ENCODE measurements around the gene MATCAP1. TPM values are rescaled to one million over a fixed set of nuclear protein-coding genes. Genes with fewer than 3 reads are reported as not detected.

Gene MATCAP1
- total RNA-seq, 1 experiment from 2014 or later = 40.8 TPM

DNA sequence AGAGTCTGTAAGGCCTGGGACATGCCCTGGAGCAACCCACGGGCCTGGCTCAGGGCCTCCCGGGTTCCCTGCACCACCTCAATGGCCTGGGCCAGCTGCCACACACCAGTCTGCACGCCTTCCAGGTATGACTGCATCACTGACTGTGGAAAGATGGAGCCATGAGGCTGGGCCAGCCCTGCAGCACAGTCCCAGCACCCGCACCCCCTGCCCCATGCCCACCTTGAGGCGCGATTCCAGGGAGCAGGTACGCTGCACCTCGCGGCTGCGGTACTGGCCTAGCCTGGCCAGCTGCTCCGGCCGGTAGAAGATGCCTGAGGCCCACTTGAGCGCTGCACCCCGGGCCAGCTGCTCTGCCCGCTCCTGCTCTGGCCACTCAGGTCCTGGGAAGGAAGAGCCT lies 5.0 kb upstream of the MATCAP1 start (continued):
- TF ChIP-seq, protein P1, sequence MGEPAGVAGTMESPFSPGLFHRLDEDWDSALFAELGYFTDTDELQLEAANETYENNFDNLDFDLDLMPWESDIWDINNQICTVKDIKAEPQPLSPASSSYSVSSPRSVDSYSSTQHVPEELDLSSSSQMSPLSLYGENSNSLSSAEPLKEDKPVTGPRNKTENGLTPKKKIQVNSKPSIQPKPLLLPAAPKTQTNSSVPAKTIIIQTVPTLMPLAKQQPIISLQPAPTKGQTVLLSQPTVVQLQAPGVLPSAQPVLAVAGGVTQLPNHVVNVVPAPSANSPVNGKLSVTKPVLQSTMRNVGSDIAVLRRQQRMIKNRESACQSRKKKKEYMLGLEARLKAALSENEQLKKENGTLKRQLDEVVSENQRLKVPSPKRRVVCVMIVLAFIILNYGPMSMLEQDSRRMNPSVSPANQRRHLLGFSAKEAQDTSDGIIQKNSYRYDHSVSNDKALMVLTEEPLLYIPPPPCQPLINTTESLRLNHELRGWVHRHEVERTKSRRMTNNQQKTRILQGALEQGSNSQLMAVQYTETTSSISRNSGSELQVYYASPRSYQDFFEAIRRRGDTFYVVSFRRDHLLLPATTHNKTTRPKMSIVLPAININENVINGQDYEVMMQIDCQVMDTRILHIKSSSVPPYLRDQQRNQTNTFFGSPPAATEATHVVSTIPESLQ (CRISPR knock-in tag; IDR thresholded peaks at IDR 0.05) = no peak
- TF ChIP-seq, protein P2, sequence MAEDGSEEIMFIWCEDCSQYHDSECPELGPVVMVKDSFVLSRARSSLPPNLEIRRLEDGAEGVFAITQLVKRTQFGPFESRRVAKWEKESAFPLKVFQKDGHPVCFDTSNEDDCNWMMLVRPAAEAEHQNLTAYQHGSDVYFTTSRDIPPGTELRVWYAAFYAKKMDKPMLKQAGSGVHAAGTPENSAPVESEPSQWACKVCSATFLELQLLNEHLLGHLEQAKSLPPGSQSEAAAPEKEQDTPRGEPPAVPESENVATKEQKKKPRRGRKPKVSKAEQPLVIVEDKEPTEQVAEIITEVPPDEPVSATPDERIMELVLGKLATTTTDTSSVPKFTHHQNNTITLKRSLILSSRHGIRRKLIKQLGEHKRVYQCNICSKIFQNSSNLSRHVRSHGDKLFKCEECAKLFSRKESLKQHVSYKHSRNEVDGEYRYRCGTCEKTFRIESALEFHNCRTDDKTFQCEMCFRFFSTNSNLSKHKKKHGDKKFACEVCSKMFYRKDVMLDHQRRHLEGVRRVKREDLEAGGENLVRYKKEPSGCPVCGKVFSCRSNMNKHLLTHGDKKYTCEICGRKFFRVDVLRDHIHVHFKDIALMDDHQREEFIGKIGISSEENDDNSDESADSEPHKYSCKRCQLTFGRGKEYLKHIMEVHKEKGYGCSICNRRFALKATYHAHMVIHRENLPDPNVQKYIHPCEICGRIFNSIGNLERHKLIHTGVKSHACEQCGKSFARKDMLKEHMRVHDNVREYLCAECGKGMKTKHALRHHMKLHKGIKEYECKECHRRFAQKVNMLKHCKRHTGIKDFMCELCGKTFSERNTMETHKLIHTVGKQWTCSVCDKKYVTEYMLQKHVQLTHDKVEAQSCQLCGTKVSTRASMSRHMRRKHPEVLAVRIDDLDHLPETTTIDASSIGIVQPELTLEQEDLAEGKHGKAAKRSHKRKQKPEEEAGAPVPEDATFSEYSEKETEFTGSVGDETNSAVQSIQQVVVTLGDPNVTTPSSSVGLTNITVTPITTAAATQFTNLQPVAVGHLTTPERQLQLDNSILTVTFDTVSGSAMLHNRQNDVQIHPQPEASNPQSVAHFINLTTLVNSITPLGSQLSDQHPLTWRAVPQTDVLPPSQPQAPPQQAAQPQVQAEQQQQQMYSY (CRISPR knock-in tag; IDR thresholded peaks at IDR 0.05) = no peak
- TF ChIP-seq, protein P3, sequence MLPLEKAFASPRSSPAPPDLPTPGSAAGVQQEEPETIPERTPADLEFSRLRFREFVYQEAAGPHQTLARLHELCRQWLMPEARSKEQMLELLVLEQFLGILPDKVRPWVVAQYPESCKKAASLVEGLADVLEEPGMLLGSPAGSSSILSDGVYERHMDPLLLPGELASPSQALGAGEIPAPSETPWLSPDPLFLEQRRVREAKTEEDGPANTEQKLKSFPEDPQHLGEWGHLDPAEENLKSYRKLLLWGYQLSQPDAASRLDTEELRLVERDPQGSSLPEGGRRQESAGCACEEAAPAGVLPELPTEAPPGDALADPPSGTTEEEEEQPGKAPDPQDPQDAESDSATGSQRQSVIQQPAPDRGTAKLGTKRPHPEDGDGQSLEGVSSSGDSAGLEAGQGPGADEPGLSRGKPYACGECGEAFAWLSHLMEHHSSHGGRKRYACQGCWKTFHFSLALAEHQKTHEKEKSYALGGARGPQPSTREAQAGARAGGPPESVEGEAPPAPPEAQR (CRISPR knock-in tag; IDR thresholded peaks at IDR 0.05) = no peak
- TF ChIP-seq ZNF423 (CRISPR knock-in tag; IDR thresholded peaks at IDR 0.05) (no peak), IRF2 (CRISPR knock-in tag; IDR thresholded peaks at IDR 0.05; ENCODE audit: borderline replicate concordance, low read depth) (no peak)

DNA sequence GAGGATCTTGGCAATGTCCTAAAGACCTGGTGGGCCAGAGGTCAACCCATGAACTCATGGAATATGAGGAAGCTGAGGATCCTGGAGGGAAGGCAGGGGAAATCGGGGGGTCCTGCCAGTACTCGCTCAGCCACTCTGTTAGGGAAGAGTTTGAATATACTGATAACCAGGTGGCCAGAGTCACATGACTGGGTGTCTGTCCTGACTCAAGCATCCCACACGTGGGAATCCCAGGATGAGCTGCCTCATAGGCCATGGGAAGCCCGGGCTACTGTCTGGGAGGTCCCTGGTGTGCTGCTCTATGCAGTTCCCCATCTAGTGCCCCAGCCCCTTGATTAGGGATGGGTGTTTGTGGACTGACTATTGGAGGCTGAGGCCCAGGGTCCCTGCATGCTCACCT lies 4.6 kb upstream of the MATCAP1 start:
- DNase-seq (ENCODE audit: low spot score) = no peak
- H3K4me1 Mint-ChIP-seq = peaks cover 37% of the 10 kb centered on the region
- peaks cover 29% of the 10 kb centered on the region for H3K27me3 Mint-ChIP-seq (ENCODE audit: low read depth)
- no peak overlapping the region for H3K4me3 Mint-ChIP-seq
- no peak for ATAC-seq
- no peaks in the 10 kb centered on the region for H3K9me3 Mint-ChIP-seq
- ChIA-PET CTCF (no interaction called here), POLR2A (no interaction called here)
- H3K36me3 Mint-ChIP-seq = peaks cover 5% of the 10 kb centered on the region; the same call in 1 of the 2 replicates
- no peak overlapping the region for H3K27ac Mint-ChIP-seq
- TF ChIP-seq, protein P4, sequence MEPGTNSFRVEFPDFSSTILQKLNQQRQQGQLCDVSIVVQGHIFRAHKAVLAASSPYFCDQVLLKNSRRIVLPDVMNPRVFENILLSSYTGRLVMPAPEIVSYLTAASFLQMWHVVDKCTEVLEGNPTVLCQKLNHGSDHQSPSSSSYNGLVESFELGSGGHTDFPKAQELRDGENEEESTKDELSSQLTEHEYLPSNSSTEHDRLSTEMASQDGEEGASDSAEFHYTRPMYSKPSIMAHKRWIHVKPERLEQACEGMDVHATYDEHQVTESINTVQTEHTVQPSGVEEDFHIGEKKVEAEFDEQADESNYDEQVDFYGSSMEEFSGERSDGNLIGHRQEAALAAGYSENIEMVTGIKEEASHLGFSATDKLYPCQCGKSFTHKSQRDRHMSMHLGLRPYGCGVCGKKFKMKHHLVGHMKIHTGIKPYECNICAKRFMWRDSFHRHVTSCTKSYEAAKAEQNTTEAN (CRISPR knock-in tag; IDR thresholded peaks at IDR 0.05) = no peak
- TF ChIP-seq NR2C2 (CRISPR knock-in tag; IDR thresholded peaks at IDR 0.05) = no peak
- no peak for TF ChIP-seq SOX15 (CRISPR knock-in tag; IDR thresholded peaks at IDR 0.05)
- no peak for TF ChIP-seq SMAD4 (CRISPR knock-in tag; IDR thresholded peaks at IDR 0.05)
- TF ChIP-seq, protein P5, sequence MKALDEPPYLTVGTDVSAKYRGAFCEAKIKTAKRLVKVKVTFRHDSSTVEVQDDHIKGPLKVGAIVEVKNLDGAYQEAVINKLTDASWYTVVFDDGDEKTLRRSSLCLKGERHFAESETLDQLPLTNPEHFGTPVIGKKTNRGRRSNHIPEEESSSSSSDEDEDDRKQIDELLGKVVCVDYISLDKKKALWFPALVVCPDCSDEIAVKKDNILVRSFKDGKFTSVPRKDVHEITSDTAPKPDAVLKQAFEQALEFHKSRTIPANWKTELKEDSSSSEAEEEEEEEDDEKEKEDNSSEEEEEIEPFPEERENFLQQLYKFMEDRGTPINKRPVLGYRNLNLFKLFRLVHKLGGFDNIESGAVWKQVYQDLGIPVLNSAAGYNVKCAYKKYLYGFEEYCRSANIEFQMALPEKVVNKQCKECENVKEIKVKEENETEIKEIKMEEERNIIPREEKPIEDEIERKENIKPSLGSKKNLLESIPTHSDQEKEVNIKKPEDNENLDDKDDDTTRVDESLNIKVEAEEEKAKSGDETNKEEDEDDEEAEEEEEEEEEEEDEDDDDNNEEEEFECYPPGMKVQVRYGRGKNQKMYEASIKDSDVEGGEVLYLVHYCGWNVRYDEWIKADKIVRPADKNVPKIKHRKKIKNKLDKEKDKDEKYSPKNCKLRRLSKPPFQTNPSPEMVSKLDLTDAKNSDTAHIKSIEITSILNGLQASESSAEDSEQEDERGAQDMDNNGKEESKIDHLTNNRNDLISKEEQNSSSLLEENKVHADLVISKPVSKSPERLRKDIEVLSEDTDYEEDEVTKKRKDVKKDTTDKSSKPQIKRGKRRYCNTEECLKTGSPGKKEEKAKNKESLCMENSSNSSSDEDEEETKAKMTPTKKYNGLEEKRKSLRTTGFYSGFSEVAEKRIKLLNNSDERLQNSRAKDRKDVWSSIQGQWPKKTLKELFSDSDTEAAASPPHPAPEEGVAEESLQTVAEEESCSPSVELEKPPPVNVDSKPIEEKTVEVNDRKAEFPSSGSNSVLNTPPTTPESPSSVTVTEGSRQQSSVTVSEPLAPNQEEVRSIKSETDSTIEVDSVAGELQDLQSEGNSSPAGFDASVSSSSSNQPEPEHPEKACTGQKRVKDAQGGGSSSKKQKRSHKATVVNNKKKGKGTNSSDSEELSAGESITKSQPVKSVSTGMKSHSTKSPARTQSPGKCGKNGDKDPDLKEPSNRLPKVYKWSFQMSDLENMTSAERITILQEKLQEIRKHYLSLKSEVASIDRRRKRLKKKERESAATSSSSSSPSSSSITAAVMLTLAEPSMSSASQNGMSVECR (CRISPR knock-in tag; IDR thresholded peaks at IDR 0.05; ENCODE audit: borderline replicate concordance) = no peak
- TF ChIP-seq, protein P1 (CRISPR knock-in tag; IDR thresholded peaks at IDR 0.05) = no peak
- TF ChIP-seq, protein P6, sequence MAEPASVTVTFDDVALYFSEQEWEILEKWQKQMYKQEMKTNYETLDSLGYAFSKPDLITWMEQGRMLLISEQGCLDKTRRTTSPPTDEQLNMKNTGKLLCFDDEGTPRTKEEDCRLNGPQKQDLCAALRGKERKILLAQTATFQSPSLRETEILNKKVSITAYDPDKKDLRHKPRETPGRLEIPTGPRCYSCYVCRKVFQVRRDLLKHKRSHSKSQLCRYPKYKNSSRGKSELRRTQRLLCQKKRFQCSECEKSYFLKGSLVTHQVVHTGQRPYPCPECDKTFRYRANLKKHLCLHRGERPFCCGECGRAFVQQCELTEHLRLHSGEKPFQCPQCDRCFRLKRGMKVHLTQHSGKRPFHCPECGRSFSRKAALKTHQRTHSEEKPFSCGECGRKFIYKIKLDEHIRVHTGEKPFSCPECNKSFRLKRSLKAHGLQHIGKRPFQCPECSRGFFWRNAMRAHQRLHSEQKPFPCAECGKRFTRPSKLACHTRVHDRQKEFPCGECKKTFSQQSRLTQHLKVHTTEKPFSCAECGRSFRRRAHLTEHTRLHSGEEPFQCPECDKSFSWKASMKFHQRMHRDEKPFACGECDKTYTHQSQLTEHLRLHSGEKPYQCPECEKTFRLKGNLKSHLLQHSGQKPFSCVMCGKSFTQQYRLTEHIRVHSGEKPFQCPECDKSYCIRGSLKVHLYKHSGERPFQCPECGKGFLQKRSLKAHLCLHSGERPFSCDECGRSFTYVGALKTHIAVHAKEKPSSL (CRISPR knock-in tag; conservative IDR thresholded peaks at IDR 0.05) = no peak
- no peak for TF ChIP-seq ATF1 (CRISPR knock-in tag; IDR thresholded peaks at IDR 0.05)
- TF ChIP-seq, protein P7, sequence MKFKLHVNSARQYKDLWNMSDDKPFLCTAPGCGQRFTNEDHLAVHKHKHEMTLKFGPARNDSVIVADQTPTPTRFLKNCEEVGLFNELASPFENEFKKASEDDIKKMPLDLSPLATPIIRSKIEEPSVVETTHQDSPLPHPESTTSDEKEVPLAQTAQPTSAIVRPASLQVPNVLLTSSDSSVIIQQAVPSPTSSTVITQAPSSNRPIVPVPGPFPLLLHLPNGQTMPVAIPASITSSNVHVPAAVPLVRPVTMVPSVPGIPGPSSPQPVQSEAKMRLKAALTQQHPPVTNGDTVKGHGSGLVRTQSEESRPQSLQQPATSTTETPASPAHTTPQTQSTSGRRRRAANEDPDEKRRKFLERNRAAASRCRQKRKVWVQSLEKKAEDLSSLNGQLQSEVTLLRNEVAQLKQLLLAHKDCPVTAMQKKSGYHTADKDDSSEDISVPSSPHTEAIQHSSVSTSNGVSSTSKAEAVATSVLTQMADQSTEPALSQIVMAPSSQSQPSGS (CRISPR knock-in tag; IDR thresholded peaks at IDR 0.05; ENCODE audit: borderline replicate concordance, low read depth) = no peak
- TF ChIP-seq NFATC4 (CRISPR knock-in tag; IDR thresholded peaks at IDR 0.05) = no peak
- TF ChIP-seq, protein P8, sequence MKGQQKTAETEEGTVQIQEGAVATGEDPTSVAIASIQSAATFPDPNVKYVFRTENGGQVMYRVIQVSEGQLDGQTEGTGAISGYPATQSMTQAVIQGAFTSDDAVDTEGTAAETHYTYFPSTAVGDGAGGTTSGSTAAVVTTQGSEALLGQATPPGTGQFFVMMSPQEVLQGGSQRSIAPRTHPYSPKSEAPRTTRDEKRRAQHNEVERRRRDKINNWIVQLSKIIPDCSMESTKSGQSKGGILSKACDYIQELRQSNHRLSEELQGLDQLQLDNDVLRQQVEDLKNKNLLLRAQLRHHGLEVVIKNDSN (CRISPR knock-in tag; IDR thresholded peaks at IDR 0.05) = no peak

Measured in WTC11 (cell line).